GM12892 (cell line): Measurements from ENCODE around the gene ARRB2.

Source experiments
- POLR2A ChIP-seq: IDR thresholded peaks from 2 replicates; pipeline ENCODE4 v1.6.1; 2011; ENCODE audit warnings: low read depth, low read length, control low read depth
- POLR2AphosphoS5 ChIP-seq: IDR thresholded peaks from 2 replicates; pipeline ENCODE4 v1.6.1; 2011; ENCODE audit warnings: low read depth, low read length, control low read depth
- TAF1 ChIP-seq: IDR thresholded peaks from 2 replicates; pipeline ENCODE4 v1.6.1; 2011; ENCODE audit warnings: low read depth, mild to moderate bottlenecking, control low read depth, low read length, borderline replicate concordance

- TF ChIP-seq POLR2AphosphoS5 (no peak), POLR2A (no peak), TAF1 (no peak)
These were observed 37.7 kb upstream of the ARRB2 start for GRCh38 chr17:4672751-4673150.
